GM18505 (cell line): ENCODE measurements around the gene IL1R2.

ENCODE experiments used
- ATAC-seq: cut with Tn5 transposase; IDR thresholded peaks from one replicate; pipeline ENCODE4 v1.9.1; 2021; ENCODE audit not compliant: unreplicated experiment
- POLR2A ChIP-seq: IDR thresholded peaks from 4 replicates; pipeline ENCODE4 v1.6.1; 2011; ENCODE audit warnings: borderline replicate concordance; ENCODE audit not compliant: insufficient read depth, insufficient read length; ENCODE audit errors: extremely low read depth

IL1R2 gene

GRCh38 chr2:101982495-101983029 is 9.2 kb upstream of the IL1R2 start:
- TF ChIP-seq POLR2A = no peak
- ATAC-seq = no peak

- no peak for TF ChIP-seq POLR2A
- ATAC-seq = no peak
These were observed 8.3 kb upstream of the IL1R2 start for GRCh38 chr2:101983486-101983885.

- TF ChIP-seq POLR2A = no peak
- no peak for ATAC-seq
These were observed 7.8 kb upstream of the IL1R2 start for GRCh38 chr2:101983928-101984327.

DNA sequence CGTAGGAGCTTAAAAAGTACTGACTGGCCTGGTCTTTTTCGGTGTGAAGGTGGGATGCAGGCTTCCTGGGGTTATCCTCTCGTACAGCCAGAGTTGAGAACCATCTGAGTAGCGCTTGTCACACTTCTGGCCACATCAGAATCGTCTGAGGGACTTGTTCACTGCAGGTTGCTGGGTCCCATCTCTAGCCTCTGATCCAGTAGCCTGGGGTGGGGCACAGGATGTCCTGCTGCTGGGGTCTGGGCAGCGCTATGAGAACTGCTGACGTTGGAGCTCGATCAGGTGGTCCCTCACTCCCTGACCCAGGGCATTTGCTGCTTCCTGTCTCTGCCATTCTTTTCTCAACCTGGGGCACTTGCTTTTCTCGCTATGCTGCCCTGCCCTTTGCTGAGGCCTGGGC is 7.1 kb upstream of the IL1R2 start:
- ATAC-seq = no peak
- no peak for TF ChIP-seq POLR2A

DNA sequence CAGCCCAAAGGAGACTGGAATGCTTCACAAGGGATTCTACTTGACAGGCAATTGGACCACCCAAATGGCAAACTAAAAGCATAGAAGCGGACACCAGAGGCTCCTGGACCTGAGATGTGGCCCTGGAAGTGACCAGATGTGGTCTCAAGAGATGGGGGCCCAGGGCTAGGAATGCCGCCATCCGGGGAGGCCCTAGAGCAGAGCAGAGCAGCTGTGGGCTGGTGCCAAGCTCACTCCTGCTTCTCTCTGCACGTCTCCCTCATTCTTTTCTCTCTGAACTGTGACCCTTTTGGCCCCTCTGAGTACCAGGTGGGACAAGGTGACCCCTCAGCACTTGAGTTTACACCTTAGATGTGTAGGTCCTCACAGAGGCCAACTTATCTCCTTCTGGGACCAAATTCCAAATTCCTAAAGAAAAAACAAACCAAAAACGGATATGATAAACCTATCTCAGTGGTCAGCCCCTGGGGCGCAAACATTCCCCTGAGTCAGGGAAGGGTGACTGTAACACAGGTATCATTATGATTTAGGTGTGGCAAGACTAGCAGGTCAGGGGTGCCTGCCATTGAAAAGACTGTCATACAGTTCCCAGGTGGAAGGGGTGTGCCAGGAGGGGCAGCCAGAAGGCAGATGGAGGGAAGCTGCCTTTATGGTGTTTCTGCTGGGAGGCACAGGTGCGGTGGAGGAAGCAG is 6.5 kb upstream of the IL1R2 start:
- no peak for ATAC-seq
- TF ChIP-seq POLR2A = no peak

GRCh38 chr2:101985793-101986164 is 6.0 kb upstream of the IL1R2 start:
- no peak for TF ChIP-seq POLR2A
- ATAC-seq = no peak

DNA sequence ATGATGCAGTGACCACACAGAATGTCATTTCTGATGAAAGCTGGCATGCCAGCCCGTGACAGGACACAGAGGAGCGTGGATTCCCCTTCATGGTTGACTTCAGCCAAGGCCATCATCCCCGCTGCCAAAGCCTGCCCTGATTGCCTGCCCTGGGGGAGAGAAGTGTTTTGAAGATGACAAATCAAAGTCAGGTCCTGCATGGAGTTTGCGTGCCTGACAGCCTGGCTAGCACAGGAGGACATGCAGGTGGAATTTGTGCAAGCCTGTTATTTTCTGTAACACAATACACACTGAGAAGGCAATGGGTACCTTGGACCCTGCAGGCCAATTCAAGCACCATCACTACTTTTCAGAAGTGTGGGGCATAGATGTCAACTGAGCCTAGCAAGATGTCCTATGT is 5.4 kb upstream of the IL1R2 start:
- ATAC-seq = no peak
- no peak for TF ChIP-seq POLR2A

- no peak for TF ChIP-seq POLR2A
- no peak for ATAC-seq
These were observed 4.7 kb upstream of the IL1R2 start for GRCh38 chr2:101986804-101987740.

DNA sequence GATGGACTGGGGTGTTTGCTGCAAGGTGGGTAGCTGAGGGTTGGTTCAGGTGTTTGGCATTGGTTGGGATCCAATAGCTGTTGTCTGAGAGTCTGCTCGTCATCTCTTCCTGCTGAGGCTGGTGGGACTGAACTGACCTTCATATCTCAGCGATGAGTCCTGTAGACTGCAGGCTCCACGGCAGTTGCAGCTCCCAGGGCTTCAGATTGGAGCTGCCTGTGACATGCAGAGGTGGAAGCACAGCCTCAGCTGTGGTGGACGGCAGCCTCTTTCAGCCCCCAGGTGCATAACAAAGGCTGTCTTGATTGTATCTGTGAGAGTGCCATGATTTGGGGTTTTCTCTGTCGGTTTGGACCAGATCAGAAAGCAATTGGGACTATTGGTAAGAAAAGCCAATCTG is 3.9 kb upstream of the IL1R2 start:
- ATAC-seq = no peak
- TF ChIP-seq POLR2A = no peak

- no peak for TF ChIP-seq POLR2A
- no peak for ATAC-seq
These were observed 3.2 kb upstream of the IL1R2 start for GRCh38 chr2:101988541-101988940.

- no peak for ATAC-seq
- no peak for TF ChIP-seq POLR2A
These were observed 1.9 kb upstream of the IL1R2 start for GRCh38 chr2:101989740-101990460.

DNA sequence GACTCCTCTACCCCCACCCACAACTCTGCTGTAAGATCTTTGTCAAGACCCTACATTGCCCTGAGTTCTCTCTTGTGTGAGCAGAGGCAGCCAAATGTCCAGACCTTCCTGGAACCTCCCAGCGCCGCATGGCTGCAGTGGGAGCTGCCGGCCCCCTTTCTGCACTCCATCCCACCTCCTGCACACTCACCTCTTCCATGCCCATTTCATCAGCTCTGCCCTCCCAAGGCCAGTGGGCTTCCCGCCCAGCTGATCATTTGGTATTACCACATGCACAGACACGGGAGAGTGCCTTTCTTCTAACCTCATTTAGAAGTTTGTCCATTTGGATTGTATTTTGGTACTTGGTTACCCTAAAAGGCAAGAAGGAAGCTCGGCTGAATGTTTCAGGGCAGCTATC is 2.0 kb downstream of the IL1R2 start:
- TF ChIP-seq POLR2A = no peak
- no peak for ATAC-seq

DNA sequence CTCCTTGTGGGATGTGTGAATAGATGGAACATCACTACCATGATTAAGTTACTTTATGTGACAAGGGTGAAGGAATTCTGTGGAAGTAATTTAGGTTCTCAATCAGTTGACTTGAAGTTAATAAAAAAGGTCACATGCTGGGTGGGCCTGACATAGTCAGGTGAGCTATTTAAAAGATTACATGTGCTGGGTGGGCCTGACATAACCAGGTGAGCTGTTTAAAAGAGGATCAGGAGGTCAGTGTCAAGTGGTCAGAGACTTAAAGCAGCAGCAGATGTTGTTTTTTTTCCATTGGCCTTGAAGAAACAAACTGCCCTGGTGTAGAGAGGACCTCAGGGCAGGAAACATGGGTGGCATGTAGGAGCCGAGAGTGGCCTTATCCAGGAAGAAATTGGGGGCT is 3.3 kb downstream of the IL1R2 start:
- no peak for TF ChIP-seq POLR2A

GRCh38 chr2:101995804-101996203 is 4.0 kb downstream of the IL1R2 start:
- no peak for ATAC-seq
- TF ChIP-seq POLR2A = no peak

More for the DNA sequence above, 3.3 kb downstream of the IL1R2 start:
- no peak for ATAC-seq

- TF ChIP-seq POLR2A = no peak
- no peak for ATAC-seq
These were observed 6.8 kb downstream of the IL1R2 start for GRCh38 chr2:101998556-101998895.
